Chondrocyte (in vitro differentiated cells): ENCODE results near the gene SAYSD1. TPM values are rescaled to one million over a fixed set of nuclear protein-coding genes. Genes with fewer than 3 reads are reported as not detected.

ENCODE experiments used
- DNase-seq: peaks from one replicate; pipeline ENCODE4 v3.0.0; 2021; ENCODE audit warnings: mixed read lengths, low spot score
- H3K27ac Mint-ChIP-seq: one replicate; pipeline ENCODE4 v1.8.0; 2021; ENCODE audit warnings: mild to moderate bottlenecking, moderate library complexity, mixed read lengths; ENCODE audit not compliant: unreplicated experiment
- H3K27me3 Mint-ChIP-seq: 2 replicates; pipeline ENCODE4 v1.8.0; 2021; ENCODE audit warnings: low read depth, mixed read lengths
- H3K36me3 Mint-ChIP-seq: 2 replicates; pipeline ENCODE4 v1.8.0; 2021; ENCODE audit warnings: low read depth, mixed read lengths
- H3K4me1 Mint-ChIP-seq: 2 replicates; pipeline ENCODE4 v1.8.0; 2021; ENCODE audit warnings: low read depth, mild to moderate bottlenecking, mixed read lengths
- H3K4me3 Mint-ChIP-seq: one replicate; pipeline ENCODE4 v1.8.0; 2021; ENCODE audit warnings: mild to moderate bottlenecking, moderate library complexity, mixed read lengths; ENCODE audit not compliant: unreplicated experiment
- H3K9me3 Mint-ChIP-seq: 2 replicates; pipeline ENCODE4 v1.8.0; 2021; ENCODE audit warnings: low read depth, mixed read lengths
- CTCF ChIP-seq: fragments of 200-600 bp; sonication (generic); IDR thresholded peaks from 2 replicates; pipeline ENCODE4 v1.5.0; 2021; ENCODE audit warnings: antibody characterized with exemption, mild to moderate bottlenecking, moderate library complexity
- total RNA-seq: library from RNA; stranded (reverse); gene quantifications from 3 replicates; pipeline ENCODE4 v1.2.1, GENCODE V29; 2021

SAYSD1 gene
- total RNA-seq, 1 donor from 2014 or later = 13.9 TPM

- H3K27ac Mint-ChIP-seq = no peak overlapping the region
- H3K9me3 Mint-ChIP-seq = no peaks in the 10 kb centered on the region
- H3K4me1 Mint-ChIP-seq = no peaks in the 10 kb centered on the region
- H3K27me3 Mint-ChIP-seq = peaks cover 27% of the 10 kb centered on the region
- H3K4me3 Mint-ChIP-seq = no peak overlapping the region
- DNase-seq = no peak
- TF ChIP-seq CTCF = no peak
- H3K36me3 Mint-ChIP-seq = no peaks in the 10 kb centered on the region
Observed at GRCh38 chr6:39128106-39128505, 13.1 kb upstream of the SAYSD1 start.

GRCh38 chr6:39124114-39124513 is 9.1 kb upstream of the SAYSD1 start:
- no peak overlapping the region for H3K4me3 Mint-ChIP-seq
- TF ChIP-seq CTCF = no peak
- no peak overlapping the region for H3K27ac Mint-ChIP-seq
- H3K9me3 Mint-ChIP-seq = no peaks in the 10 kb centered on the region
- H3K4me1 Mint-ChIP-seq = no peaks in the 10 kb centered on the region
- H3K27me3 Mint-ChIP-seq = peaks cover 42% of the 10 kb centered on the region
- H3K36me3 Mint-ChIP-seq = no peaks in the 10 kb centered on the region
- DNase-seq = no peak

- Mint-ChIP-seq H3K27me3 (peaks cover 24% of the 10 kb centered on the region), H3K4me1 (peaks cover 11% of the 10 kb centered on the region), H3K36me3 (no peaks in the 10 kb centered on the region), H3K4me3 (no peak overlapping the region), H3K27ac (no peak overlapping the region), H3K9me3 (no peaks in the 10 kb centered on the region)
- DNase-seq = no peak
- TF ChIP-seq CTCF = no peak
Observed at GRCh38 chr6:39118921-39119320, 3.9 kb upstream of the SAYSD1 start.

GRCh38 chr6:39114388-39114703 is 640 bp downstream of the SAYSD1 start:
- peaks cover 3% of the 10 kb centered on the region for H3K27me3 Mint-ChIP-seq
- DNase-seq = no peak
- H3K36me3 Mint-ChIP-seq = peaks cover 3% of the 10 kb centered on the region
- H3K4me3 Mint-ChIP-seq = peak overlapping the region; percentile 84
- H3K27ac Mint-ChIP-seq = peak overlapping the region; percentile 75
- no peaks in the 10 kb centered on the region for H3K9me3 Mint-ChIP-seq
- H3K4me1 Mint-ChIP-seq = peaks cover 19% of the 10 kb centered on the region
- TF ChIP-seq CTCF = no peak

GRCh38 chr6:39113788-39114187 is 1.2 kb downstream of the SAYSD1 start:
- H3K4me1 Mint-ChIP-seq = peaks cover 19% of the 10 kb centered on the region
- no peak for DNase-seq
- H3K36me3 Mint-ChIP-seq = peaks cover 6% of the 10 kb centered on the region
- H3K27ac Mint-ChIP-seq = no peak overlapping the region
- H3K27me3 Mint-ChIP-seq = no peaks in the 10 kb centered on the region
- no peak for TF ChIP-seq CTCF
- peak overlapping the region; percentile 84 for H3K4me3 Mint-ChIP-seq
- no peaks in the 10 kb centered on the region for H3K9me3 Mint-ChIP-seq
